ENCODE measurements around the gene DNAJB6. TPM values are rescaled to one million over a fixed set of nuclear protein-coding genes. Genes with fewer than 3 reads are reported as not detected.

Gene DNAJB6
- 81.2 and 101 TPM in 2 replicates for total RNA-seq (2014; rRNA removed; shearing (Covaris generic); ENCODE audit: low replicate concordance)

- in situ Hi-C loops (cut with HindIII; ENCODE audit: low pct_unique_long_range_greater_than_20kb, low sequenced_read_pairs), result no loop called here
- DNase-seq (ENCODE audit: low read depth), result peak; percentile 89
Measured at GRCh38 chr7:157336383-157337315, at the start of gene DNAJB6. Gene DNAJB6, plus strand, starts transcription at chr7:157337004. Its CDS starts 21,569 bp downstream, at chr7:157358573.

GRCh38 chr7:157291404-157292080, 45.3 kb upstream of the DNAJB6 start:
- no peak for DNase-seq (ENCODE audit: low read depth)
- in situ Hi-C loops (cut with HindIII; ENCODE audit: low pct_unique_long_range_greater_than_20kb, low sequenced_read_pairs), result no loop called here

- no peak for DNase-seq (ENCODE audit: low read depth)
- in situ Hi-C loops (cut with HindIII; ENCODE audit: low pct_unique_long_range_greater_than_20kb, low sequenced_read_pairs), result no loop called here
Measured at GRCh38 chr7:157292258-157292657, 44.5 kb upstream of the DNAJB6 start.

GRCh38 chr7:157292770-157293412, 43.9 kb upstream of the DNAJB6 start:
- in situ Hi-C loops (cut with HindIII; ENCODE audit: low pct_unique_long_range_greater_than_20kb, low sequenced_read_pairs), result no loop called here
- DNase-seq (ENCODE audit: low read depth), result peak; percentile 30

- DNase-seq (ENCODE audit: low read depth), result no peak
- in situ Hi-C loops (cut with HindIII; ENCODE audit: low pct_unique_long_range_greater_than_20kb, low sequenced_read_pairs), result no loop called here
Measured at GRCh38 chr7:157293413-157293788, 43.4 kb upstream of the DNAJB6 start.

- no peak for DNase-seq (ENCODE audit: low read depth)
- in situ Hi-C loops (cut with HindIII; ENCODE audit: low pct_unique_long_range_greater_than_20kb, low sequenced_read_pairs), result no loop called here
Measured at GRCh38 chr7:157294773-157295172, 42.0 kb upstream of the DNAJB6 start.

GRCh38 chr7:157295338-157295737, 41.5 kb upstream of the DNAJB6 start:
- in situ Hi-C loops (cut with HindIII; ENCODE audit: low pct_unique_long_range_greater_than_20kb, low sequenced_read_pairs), result no loop called here
- no peak for DNase-seq (ENCODE audit: low read depth)

GRCh38 chr7:157297185-157297584, 39.6 kb upstream of the DNAJB6 start:
- DNase-seq (ENCODE audit: low read depth), result no peak
- in situ Hi-C loops (cut with HindIII; ENCODE audit: low pct_unique_long_range_greater_than_20kb, low sequenced_read_pairs), result no loop called here

GRCh38 chr7:157299317-157299612, 37.5 kb upstream of the DNAJB6 start:
- DNase-seq (ENCODE audit: low read depth), result no peak
- in situ Hi-C loops (cut with HindIII; ENCODE audit: low pct_unique_long_range_greater_than_20kb, low sequenced_read_pairs), result no loop called here

GRCh38 chr7:157299613-157300368, 37.0 kb upstream of the DNAJB6 start:
- in situ Hi-C loops (cut with HindIII; ENCODE audit: low pct_unique_long_range_greater_than_20kb, low sequenced_read_pairs), result no loop called here
- peak; percentile 71 for DNase-seq (ENCODE audit: low read depth)

- in situ Hi-C loops (cut with HindIII; ENCODE audit: low pct_unique_long_range_greater_than_20kb, low sequenced_read_pairs), result no loop called here
Measured at GRCh38 chr7:157300369-157300825, 36.4 kb upstream of the DNAJB6 start.

GRCh38 chr7:157301610-157302120, 35.1 kb upstream of the DNAJB6 start:
- DNase-seq (ENCODE audit: low read depth), result no peak
- in situ Hi-C loops (cut with HindIII; ENCODE audit: low pct_unique_long_range_greater_than_20kb, low sequenced_read_pairs), result no loop called here

More at GRCh38 chr7:157300369-157300825, 36.4 kb upstream of the DNAJB6 start:
- no peak for DNase-seq (ENCODE audit: low read depth)

GRCh38 chr7:157306846-157307838, 29.7 kb upstream of the DNAJB6 start:
- DNase-seq (ENCODE audit: low read depth), result no peak
- in situ Hi-C loops (cut with HindIII; ENCODE audit: low pct_unique_long_range_greater_than_20kb, low sequenced_read_pairs), result no loop called here

- in situ Hi-C loops (cut with HindIII; ENCODE audit: low pct_unique_long_range_greater_than_20kb, low sequenced_read_pairs), result no loop called here
- peak; percentile 42 for DNase-seq (ENCODE audit: low read depth)
Measured at GRCh38 chr7:157309988-157310668, 26.7 kb upstream of the DNAJB6 start.

- DNase-seq (ENCODE audit: low read depth), result no peak
- in situ Hi-C loops (cut with HindIII; ENCODE audit: low pct_unique_long_range_greater_than_20kb, low sequenced_read_pairs), result no loop called here
Measured at GRCh38 chr7:157310676-157311185, 26.1 kb upstream of the DNAJB6 start.

- in situ Hi-C loops (cut with HindIII; ENCODE audit: low pct_unique_long_range_greater_than_20kb, low sequenced_read_pairs), result no loop called here
- no peak for DNase-seq (ENCODE audit: low read depth)
Measured at GRCh38 chr7:157312941-157313340, 23.9 kb upstream of the DNAJB6 start.

Measured in Caki2 (cell line).